ENCODE results near the gene DCBLD2.

DNA sequence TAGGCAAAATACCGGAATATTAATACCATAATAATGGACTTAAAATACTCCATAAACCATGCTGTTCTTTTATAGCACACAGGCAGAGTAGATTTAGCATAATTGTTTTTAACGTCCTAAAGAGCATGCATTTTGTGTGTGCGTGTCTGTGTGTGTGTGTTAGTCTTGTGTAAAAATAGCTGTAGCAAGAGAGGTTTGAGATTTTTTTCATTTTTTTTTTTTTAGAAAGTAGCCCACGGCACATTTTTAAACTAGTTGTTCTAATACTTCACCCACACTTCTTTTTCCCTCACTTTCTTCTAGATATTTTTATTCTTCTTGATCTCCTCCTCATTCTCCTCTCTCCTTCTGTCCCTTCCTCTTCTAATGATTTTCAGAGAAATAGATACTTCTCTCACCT lies 145.9 kb downstream of the DCBLD2 start:
- no peak for TF ChIP-seq CTCF (IDR thresholded peaks at IDR 0.05; ENCODE audit: low read depth, low read length)
- TF ChIP-seq EZH2phosphoT487 (IDR thresholded peaks at IDR 0.05; ENCODE audit: low read depth), result no peak

Measured in OCI-LY3 (cell line).